ENCODE results near the gene GLRX3. TPM values are rescaled to one million over a fixed set of nuclear protein-coding genes. Genes with fewer than 3 reads are reported as not detected.

Gene GLRX3
- total and polyA plus RNA-seq, 2 of the 13 experiments (the other 11 are each of a cell fraction or from before 2014, with no cell fraction given) = 91.4 to 135 TPM

GRCh38 chr10:130111113-130111851, 24.9 kb upstream of the GLRX3 start (continued):
- TF ChIP-seq ELF4 (CRISPR knock-in tag; IDR thresholded peaks at IDR 0.05; ENCODE audit: borderline replicate concordance) = peak; percentile 70; the same call in 1 of the 2 replicates
- TF ChIP-seq, protein P1, sequence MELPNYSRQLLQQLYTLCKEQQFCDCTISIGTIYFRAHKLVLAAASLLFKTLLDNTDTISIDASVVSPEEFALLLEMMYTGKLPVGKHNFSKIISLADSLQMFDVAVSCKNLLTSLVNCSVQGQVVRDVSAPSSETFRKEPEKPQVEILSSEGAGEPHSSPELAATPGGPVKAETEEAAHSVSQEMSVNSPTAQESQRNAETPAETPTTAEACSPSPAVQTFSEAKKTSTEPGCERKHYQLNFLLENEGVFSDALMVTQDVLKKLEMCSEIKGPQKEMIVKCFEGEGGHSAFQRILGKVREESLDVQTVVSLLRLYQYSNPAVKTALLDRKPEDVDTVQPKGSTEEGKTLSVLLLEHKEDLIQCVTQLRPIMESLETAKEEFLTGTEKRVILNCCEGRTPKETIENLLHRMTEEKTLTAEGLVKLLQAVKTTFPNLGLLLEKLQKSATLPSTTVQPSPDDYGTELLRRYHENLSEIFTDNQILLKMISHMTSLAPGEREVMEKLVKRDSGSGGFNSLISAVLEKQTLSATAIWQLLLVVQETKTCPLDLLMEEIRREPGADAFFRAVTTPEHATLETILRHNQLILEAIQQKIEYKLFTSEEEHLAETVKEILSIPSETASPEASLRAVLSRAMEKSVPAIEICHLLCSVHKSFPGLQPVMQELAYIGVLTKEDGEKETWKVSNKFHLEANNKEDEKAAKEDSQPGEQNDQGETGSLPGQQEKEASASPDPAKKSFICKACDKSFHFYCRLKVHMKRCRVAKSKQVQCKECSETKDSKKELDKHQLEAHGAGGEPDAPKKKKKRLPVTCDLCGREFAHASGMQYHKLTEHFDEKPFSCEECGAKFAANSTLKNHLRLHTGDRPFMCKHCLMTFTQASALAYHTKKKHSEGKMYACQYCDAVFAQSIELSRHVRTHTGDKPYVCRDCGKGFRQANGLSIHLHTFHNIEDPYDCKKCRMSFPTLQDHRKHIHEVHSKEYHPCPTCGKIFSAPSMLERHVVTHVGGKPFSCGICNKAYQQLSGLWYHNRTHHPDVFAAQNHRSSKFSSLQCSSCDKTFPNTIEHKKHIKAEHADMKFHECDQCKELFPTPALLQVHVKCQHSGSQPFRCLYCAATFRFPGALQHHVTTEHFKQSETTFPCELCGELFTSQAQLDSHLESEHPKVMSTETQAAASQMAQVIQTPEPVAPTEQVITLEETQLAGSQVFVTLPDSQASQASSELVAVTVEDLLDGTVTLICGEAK (IDR thresholded peaks at IDR 0.05) = no peak
- TF ChIP-seq, protein P1 (CRISPR knock-in tag; IDR thresholded peaks at IDR 0.05) = peak; percentile 39; the same call in 1 of the 2 replicates
- TF ChIP-seq ZBTB4 (CRISPR knock-in tag; IDR thresholded peaks at IDR 0.05; ENCODE audit: borderline replicate concordance) = peak; percentile 10; the same call in 1 of the 2 replicates
- TF ChIP-seq ZNF501 (CRISPR knock-in tag; IDR thresholded peaks at IDR 0.05) = 0 out of 2 replicates have a peak, but pooled peaks have one; percentile 10
- no peak for TF ChIP-seq KDM3A (CRISPR knock-in tag; IDR thresholded peaks at IDR 0.05; ENCODE audit: low read depth)
- 0 out of 2 replicates have a peak, but pooled peaks have one; percentile 35 for TF ChIP-seq ZMAT3 (CRISPR knock-in tag; conservative IDR thresholded peaks at IDR 0.05)
- peak; percentile 28; the same call in 1 of the 2 replicates for TF ChIP-seq TFDP1 (CRISPR knock-in tag; IDR thresholded peaks at IDR 0.05; ENCODE audit: borderline replicate concordance)
- TF ChIP-seq ZFAT (CRISPR knock-in tag; conservative IDR thresholded peaks at IDR 0.05) = no peak
- TF ChIP-seq MEIS2 (CRISPR knock-in tag; IDR thresholded peaks at IDR 0.05) = peak; percentile 50; the same call in 1 of the 2 replicates
- TF ChIP-seq ZNF549 (CRISPR knock-in tag; IDR thresholded peaks at IDR 0.05) = no peak
- TF ChIP-seq ZBTB7B (CRISPR knock-in tag; IDR thresholded peaks at IDR 0.05) = peak; percentile 72; the same call in 1 of the 2 replicates

Data from HepG2 (cell line).